Cardiac muscle cell (in vitro differentiated cells and primary cell): Measurements from ENCODE around the gene PKLR. TPM values are rescaled to one million over a fixed set of nuclear protein-coding genes. Genes with fewer than 3 reads are reported as not detected.

Experiments
- DNase-seq, 2 donors: peaks; one replicate each; pipeline versions ENCODE4 v3.0.0 to v3.0.0-alpha.2; 2010 to 2017; ENCODE audit warnings: low read depth in 1 of 2, low spot score in 1 of 2
- H3K27ac ChIP-seq: fragments of 200-600 bp; sonication (generic); 2 replicates; pipeline ENCODE4 v1.5.1; 2016
- H3K27me3 ChIP-seq: fragments of 200-600 bp; sonication (generic); 2 replicates; pipeline ENCODE4 v1.6.0; 2016; ENCODE audit warnings: control low read depth
- H3K36me3 ChIP-seq: fragments of 200-600 bp; sonication (generic); 2 replicates; pipeline ENCODE4 v1.5.1; 2016; ENCODE audit warnings: control low read depth
- H3K4me1 ChIP-seq: fragments of 200-600 bp; sonication (generic); 2 replicates; pipeline ENCODE4 v1.8.1; 2017; ENCODE audit warnings: low read depth, mild to moderate bottlenecking, mixed run types
- H3K4me3 ChIP-seq: fragments of 200-600 bp; sonication (generic); 2 replicates; pipeline ENCODE4 v1.5.1; 2016; ENCODE audit warnings: mild to moderate bottlenecking
- H3K9me3 ChIP-seq: fragments of 200-600 bp; sonication (generic); 2 replicates; pipeline ENCODE4 v1.5.1; 2017; ENCODE audit warnings: low read depth, mild to moderate bottlenecking, control low read depth
- polyA plus RNA-seq: library from polyadenylated mRNA; unstranded; fragments of >200 nt; fragmentation: Nextera tagmentation; extraction: Ambion mirVana; gene quantifications from 2 replicates; pipeline ENCODE4 v1.2.1, GENCODE V29; 2016
- total RNA-seq: library from RNA; depleted of rRNA; stranded (reverse); fragments of >200 nt; gene quantifications from 2 replicates; pipeline ENCODE4 v1.2.3, GENCODE V29; 2016
- TF ChIP-seq, protein P1 (sequence below): IDR thresholded peaks from 2 replicates; pipeline ENCODE4 v1.5.1; 2012; ENCODE audit warnings: low read depth, mild to moderate bottlenecking, low read length

The PKLR gene
- total and polyA plus RNA-seq, 2 experiments from 2014 or later: 0.06 TPM; not detected in 1

DNA sequence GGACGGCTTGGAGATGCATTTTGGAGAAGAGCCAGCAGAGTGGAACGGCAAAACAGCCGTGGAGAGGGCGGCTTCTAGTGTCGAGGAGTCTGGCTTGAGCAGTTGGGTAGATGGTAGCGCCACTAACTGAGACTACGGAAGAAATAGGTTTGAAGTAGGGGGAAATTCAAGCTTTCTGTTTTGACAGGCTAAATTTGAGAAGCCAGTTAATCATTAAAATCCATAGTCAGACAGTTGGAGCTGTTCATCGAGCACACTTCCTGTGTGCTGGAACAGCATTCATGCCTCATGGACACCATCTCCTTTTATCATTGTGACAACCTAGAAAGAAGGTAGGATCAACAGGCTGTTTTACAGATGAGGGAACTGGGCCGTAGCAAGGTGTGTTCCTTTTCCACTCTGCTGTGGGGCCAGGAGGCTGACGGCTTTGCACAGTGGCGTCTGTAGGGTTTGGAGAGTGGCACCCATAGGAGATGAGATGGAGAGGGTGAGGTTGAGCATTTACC, 3.4 kb upstream of the PKLR start:
- H3K4me3 ChIP-seq: no peak overlapping the region
- no peaks in the 10 kb centered on the region for H3K9me3 ChIP-seq
- H3K4me1 ChIP-seq: no peaks in the 10 kb centered on the region
- TF ChIP-seq, protein P1, sequence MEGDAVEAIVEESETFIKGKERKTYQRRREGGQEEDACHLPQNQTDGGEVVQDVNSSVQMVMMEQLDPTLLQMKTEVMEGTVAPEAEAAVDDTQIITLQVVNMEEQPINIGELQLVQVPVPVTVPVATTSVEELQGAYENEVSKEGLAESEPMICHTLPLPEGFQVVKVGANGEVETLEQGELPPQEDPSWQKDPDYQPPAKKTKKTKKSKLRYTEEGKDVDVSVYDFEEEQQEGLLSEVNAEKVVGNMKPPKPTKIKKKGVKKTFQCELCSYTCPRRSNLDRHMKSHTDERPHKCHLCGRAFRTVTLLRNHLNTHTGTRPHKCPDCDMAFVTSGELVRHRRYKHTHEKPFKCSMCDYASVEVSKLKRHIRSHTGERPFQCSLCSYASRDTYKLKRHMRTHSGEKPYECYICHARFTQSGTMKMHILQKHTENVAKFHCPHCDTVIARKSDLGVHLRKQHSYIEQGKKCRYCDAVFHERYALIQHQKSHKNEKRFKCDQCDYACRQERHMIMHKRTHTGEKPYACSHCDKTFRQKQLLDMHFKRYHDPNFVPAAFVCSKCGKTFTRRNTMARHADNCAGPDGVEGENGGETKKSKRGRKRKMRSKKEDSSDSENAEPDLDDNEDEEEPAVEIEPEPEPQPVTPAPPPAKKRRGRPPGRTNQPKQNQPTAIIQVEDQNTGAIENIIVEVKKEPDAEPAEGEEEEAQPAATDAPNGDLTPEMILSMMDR: no peak
- no peaks in the 10 kb centered on the region for H3K27me3 ChIP-seq
- no peaks in the 10 kb centered on the region for H3K36me3 ChIP-seq
- DNase-seq: no peak
- H3K27ac ChIP-seq: no peak overlapping the region

DNA sequence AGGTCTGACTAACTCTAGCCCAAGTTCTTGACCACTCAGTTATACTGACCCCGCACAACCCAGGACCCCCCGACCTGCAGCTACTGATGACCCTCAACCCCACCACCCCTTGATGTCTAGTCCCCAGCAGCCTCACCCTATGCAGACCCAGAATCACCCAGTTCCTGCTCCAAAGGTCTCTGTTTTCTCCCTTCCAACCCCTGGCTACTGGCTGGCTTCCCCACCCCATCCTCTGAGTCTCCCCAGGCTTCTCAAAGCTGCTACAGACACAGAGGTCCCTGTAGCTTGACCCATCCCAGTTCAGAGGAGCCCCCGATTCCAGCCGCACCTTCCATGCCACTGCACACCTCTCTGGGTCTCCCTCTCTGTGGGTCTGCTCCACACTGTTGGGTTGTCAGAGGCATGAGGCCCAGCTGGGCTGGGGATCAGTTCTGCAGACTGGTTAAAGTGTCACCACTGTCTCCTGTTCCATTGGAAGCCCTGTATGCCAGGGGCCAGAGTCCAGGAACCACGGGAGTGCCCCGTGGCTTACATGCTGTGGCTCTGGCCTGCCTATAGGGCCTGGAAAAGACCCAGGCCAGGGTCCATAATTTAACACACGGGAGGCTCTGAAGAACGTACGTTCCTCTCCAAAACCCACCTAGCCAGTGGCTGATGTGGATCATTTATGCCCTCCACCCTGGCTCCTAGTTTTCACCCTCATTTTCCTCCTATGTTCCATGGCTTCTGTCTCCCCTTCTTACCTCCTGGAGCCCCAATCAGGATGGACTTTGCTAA, 497 bp downstream of the PKLR start:
- Histone ChIP-seq H3K27ac (no peak overlapping the region), H3K9me3 (no peaks in the 10 kb centered on the region), H3K27me3 (peaks cover 8% of the 10 kb centered on the region), H3K4me3 (no peak overlapping the region), H3K4me1 (peaks cover 12% of the 10 kb centered on the region), H3K36me3 (no peaks in the 10 kb centered on the region)
- DNase-seq: no peak
- TF ChIP-seq, protein P1: no peak

DNA sequence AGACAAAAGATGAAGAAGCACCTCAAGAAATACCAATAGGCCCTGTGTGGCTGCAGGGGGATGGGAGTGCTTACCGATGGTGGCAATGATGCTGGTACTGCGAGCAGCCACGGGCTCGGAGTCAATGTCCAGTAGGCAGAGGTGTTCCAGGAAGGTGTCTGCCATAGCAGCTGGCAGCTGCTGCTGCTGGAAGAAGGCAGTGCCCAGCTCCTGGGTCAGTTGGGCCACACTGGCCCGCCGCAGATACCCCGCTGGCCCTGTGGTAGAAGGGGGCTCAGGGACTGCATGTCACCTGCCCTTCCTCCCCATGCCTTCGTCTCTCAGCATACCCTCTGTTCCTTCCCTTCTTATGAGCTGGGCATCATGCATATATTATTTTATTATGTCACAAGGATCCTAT, 1.2 kb downstream of the PKLR start:
- Histone ChIP-seq H3K27me3 (peaks cover 15% of the 10 kb centered on the region), H3K36me3 (no peaks in the 10 kb centered on the region), H3K9me3 (no peaks in the 10 kb centered on the region), H3K4me1 (peaks cover 12% of the 10 kb centered on the region), H3K4me3 (no peak overlapping the region), H3K27ac (no peak overlapping the region)
- DNase-seq: no peak
- TF ChIP-seq, protein P1: no peak

DNA sequence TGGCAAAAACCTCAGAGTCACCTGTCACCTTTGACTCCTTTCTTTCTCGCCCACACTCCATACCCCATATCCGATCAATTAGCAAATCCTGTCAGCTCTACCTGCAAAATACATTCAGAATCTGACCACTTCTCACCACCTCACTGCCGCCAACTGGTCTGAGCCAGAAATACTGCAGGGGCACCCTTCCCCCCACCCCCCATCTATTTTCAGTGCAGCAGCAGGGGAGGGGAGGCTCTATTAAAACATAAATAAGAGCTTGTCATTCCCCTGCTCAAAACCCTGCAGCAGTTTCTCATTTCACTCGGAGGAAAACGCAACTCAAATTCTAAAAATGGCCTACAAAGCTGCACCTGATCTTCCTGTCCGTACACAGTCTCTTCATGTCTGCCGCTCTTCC, 3.9 kb downstream of the PKLR start:
- Histone ChIP-seq H3K4me3 (no peak overlapping the region), H3K4me1 (peaks cover 12% of the 10 kb centered on the region), H3K36me3 (no peaks in the 10 kb centered on the region), H3K27ac (peak overlapping the region; percentile 31), H3K27me3 (peaks cover 40% of the 10 kb centered on the region), H3K9me3 (no peaks in the 10 kb centered on the region)
- no peak for DNase-seq
- TF ChIP-seq, protein P1: no peak

DNA sequence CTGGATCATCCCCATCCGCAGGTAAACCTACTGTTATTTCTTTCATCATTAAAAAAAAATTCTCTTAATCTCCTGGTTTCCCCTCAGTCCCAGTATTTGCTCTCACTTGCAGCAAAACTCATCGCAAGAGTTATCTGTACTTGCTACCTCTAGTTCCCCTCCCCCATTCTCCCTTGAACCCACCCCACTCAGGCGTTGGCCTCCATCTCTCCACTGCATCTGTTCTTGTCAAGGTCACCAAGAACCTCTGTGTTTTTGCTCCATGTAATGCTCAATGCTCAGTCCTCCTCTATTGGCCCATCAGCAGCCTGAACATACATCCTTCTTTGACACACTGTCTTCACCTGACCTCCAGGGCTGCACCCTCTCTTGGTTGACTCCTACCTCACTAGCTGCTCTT, 4.6 kb downstream of the PKLR start:
- Histone ChIP-seq H3K9me3 (no peaks in the 10 kb centered on the region), H3K4me1 (peaks cover 12% of the 10 kb centered on the region), H3K27ac (no peak overlapping the region), H3K27me3 (peaks cover 42% of the 10 kb centered on the region), H3K36me3 (no peaks in the 10 kb centered on the region), H3K4me3 (no peak overlapping the region)
- TF ChIP-seq, protein P1: no peak
- DNase-seq: no peak
